ENCODE measurements around the gene ZNF710. TPM values are rescaled to one million over a fixed set of nuclear protein-coding genes. Genes with fewer than 3 reads are reported as not detected.

Gene ZNF710
- total RNA-seq, 2 donors from 2014 or later = 10.3 to 12.0 TPM

- no peak for ATAC-seq (ENCODE audit: insufficient number of reproducible peaks, low FRiP score, low read depth)
Measured at GRCh38 chr15:90086868-90087268, 85.7 kb downstream of the ZNF710 start.

GRCh38 chr15:90087454-90088154 lies 86.5 kb downstream of the ZNF710 start:
- no peak for ATAC-seq (ENCODE audit: insufficient number of reproducible peaks, low FRiP score, low read depth)
- TF ChIP-seq CTCF (IDR thresholded peaks at IDR 0.05) = no peak
- H3K9me3 ChIP-seq = no peaks in the 10 kb centered on the region

More at GRCh38 chr15:90086868-90087268, 85.7 kb downstream of the ZNF710 start:
- Histone ChIP-seq H3K27ac (no peak overlapping the region), H3K4me1 (ENCODE audit: control insufficient read depth in 1 of 2, low read depth in 2 of 2) (peaks cover 0 to 6% of the 10 kb centered on the region in 2 donors), H3K9me3 (no peaks in the 10 kb centered on the region), H3K27me3 (replicated peaks; ENCODE audit: insufficient read depth) (no peaks in the 10 kb centered on the region), H3K36me3 (peaks cover 20% of the 10 kb centered on the region), H3K4me3 (no peak overlapping the region)
- no peak for DNase-seq (ENCODE audit: low spot score)
- peak; percentile 46 for TF ChIP-seq CTCF (IDR thresholded peaks at IDR 0.05)

GRCh38 chr15:90090226-90090848 lies 89.2 kb downstream of the ZNF710 start:
- Histone ChIP-seq H3K4me1 (ENCODE audit: control insufficient read depth in 1 of 2, low read depth in 2 of 2) (peaks cover 0 to 6% of the 10 kb centered on the region in 2 donors), H3K9me3 (no peaks in the 10 kb centered on the region), H3K27me3 (replicated peaks; ENCODE audit: insufficient read depth) (no peaks in the 10 kb centered on the region), H3K36me3 (peaks cover 8% of the 10 kb centered on the region), H3K4me3 (no peak overlapping the region), H3K27ac (no peak overlapping the region)
- no peak for ATAC-seq (ENCODE audit: insufficient number of reproducible peaks, low FRiP score, low read depth)
- TF ChIP-seq CTCF (IDR thresholded peaks at IDR 0.05) = no peak
- no peak for DNase-seq (ENCODE audit: low spot score)

More at GRCh38 chr15:90087454-90088154, 86.5 kb downstream of the ZNF710 start:
- Histone ChIP-seq H3K4me1 (ENCODE audit: control insufficient read depth in 1 of 2, low read depth in 2 of 2) (peaks cover 0 to under 1% of the 10 kb centered on the region in 2 donors), H3K36me3 (peaks cover 20% of the 10 kb centered on the region), H3K4me3 (no peak overlapping the region), H3K27me3 (replicated peaks; ENCODE audit: insufficient read depth) (no peaks in the 10 kb centered on the region), H3K27ac (no peak overlapping the region)
- DNase-seq (ENCODE audit: low spot score) = no peak

- Histone ChIP-seq H3K4me3 (no peak overlapping the region), H3K27me3 (replicated peaks; ENCODE audit: insufficient read depth) (no peaks in the 10 kb centered on the region), H3K4me1 (ENCODE audit: control insufficient read depth in 1 of 2, low read depth in 2 of 2) (peaks cover 0 to 12% of the 10 kb centered on the region in 2 donors), H3K27ac (no peak overlapping the region), H3K9me3 (no peaks in the 10 kb centered on the region), H3K36me3 (peaks cover 8% of the 10 kb centered on the region)
- TF ChIP-seq CTCF (IDR thresholded peaks at IDR 0.05) = no peak
- DNase-seq (ENCODE audit: low spot score) (no peak), ATAC-seq (ENCODE audit: insufficient number of reproducible peaks, low FRiP score, low read depth) (no peak)
Measured at GRCh38 chr15:90091156-90091931, 90.2 kb downstream of the ZNF710 start.

- Histone ChIP-seq H3K27ac (no peak overlapping the region), H3K27me3 (replicated peaks; ENCODE audit: insufficient read depth) (no peaks in the 10 kb centered on the region), H3K4me1 (ENCODE audit: control insufficient read depth in 1 of 2, low read depth in 2 of 2) (peaks cover 16 to 47% of the 10 kb centered on the region in 2 donors), H3K9me3 (no peaks in the 10 kb centered on the region), H3K36me3 (no peaks in the 10 kb centered on the region), H3K4me3 (no peak overlapping the region)
- DNase-seq (ENCODE audit: low spot score) = no peak
- TF ChIP-seq CTCF (IDR thresholded peaks at IDR 0.05) = no peak
- no peak for ATAC-seq (ENCODE audit: insufficient number of reproducible peaks, low FRiP score, low read depth)
Measured at GRCh38 chr15:90095521-90095959, 94.4 kb downstream of the ZNF710 start.
